Suprapubic skin (tissue), 4 donors: ENCODE data around the gene FDCSP. TPM values are rescaled to one million over a fixed set of nuclear protein-coding genes. Genes with fewer than 3 reads are reported as not detected.
"Not testable (repeated sequence)": the region's sequence is repeated elsewhere in the genome, so short reads cannot be mapped to it uniquely, and the experiment has no call there.

Experiments used
- DNase-seq, 2 donors: peaks; one replicate each; pipeline ENCODE4 v3.0.0-alpha.2; 2019; ENCODE audit warnings: low spot score in 2 of 2
- H3K27ac ChIP-seq: fragments of 200-600 bp; sonication (generic); one replicate; pipeline ENCODE4 v1.5.1; 2019
- H3K27me3 ChIP-seq: fragments of 200-600 bp; sonication (generic); one replicate; pipeline ENCODE4 v1.5.1; 2019
- H3K36me3 ChIP-seq: fragments of 200-600 bp; sonication (generic); one replicate; pipeline ENCODE4 v1.5.1; 2019
- H3K4me1 ChIP-seq: fragments of 200-600 bp; sonication (generic); one replicate; pipeline ENCODE4 v1.5.1; 2019
- H3K4me3 ChIP-seq: fragments of 200-600 bp; sonication (generic); one replicate; pipeline ENCODE4 v1.5.1; 2019; ENCODE audit warnings: mild to moderate bottlenecking
- H3K9me3 ChIP-seq: fragments of 200-600 bp; sonication (generic); one replicate; pipeline ENCODE4 v1.5.1; 2019
- CTCF ChIP-seq, 2 donors: fragments of 200-600 bp in 1 of 2; fragments of 450-650 bp in 1 of 2; sonication (generic) in 1 of 2; IDR thresholded peaks; one replicate each; pipeline ENCODE4 v1.5.1; 2016 to 2019; ENCODE audit warnings: antibody characterized with exemption in 2 of 2, mild to moderate bottlenecking in 1 of 2, moderate library complexity in 1 of 2
- EP300 ChIP-seq: sonication (generic); formaldehyde crosslinking; IDR thresholded peaks from one replicate; pipeline ENCODE4 v1.6.1; 2017; ENCODE audit warnings: antibody characterized with exemption
- POLR2A ChIP-seq, 2 donors: fragments of 450-650 bp; IDR thresholded peaks; one replicate each; pipeline ENCODE4 v1.6.1; 2017; ENCODE audit warnings: antibody characterized with exemption in 2 of 2, mild to moderate bottlenecking in 2 of 2, moderate library complexity in 2 of 2
- POLR2AphosphoS5 ChIP-seq, 3 donors: sonication (generic); formaldehyde crosslinking; IDR thresholded peaks; one replicate each; pipeline ENCODE4 v1.6.1; 2017; ENCODE audit warnings: antibody characterized with exemption in 3 of 3
- WGBS: methylation state at CpG from one replicate; pipeline ENCODE4 v1.1.5; 2018; 5-methylcytosine and 5-hydroxymethylcytosine counted together
- total RNA-seq, 4 donors: library from RNA; depleted of rRNA; stranded (reverse); fragments of >200 nt; gene quantifications; one replicate each; pipeline ENCODE4 v1.1.0, GENCODE V29; 2016

Gene FDCSP
- total RNA-seq, 4 donors from 2014 or later, result not detected

GRCh38 chr4:70239884-70240591, 14.1 kb downstream of the FDCSP start:
- DNase-seq, result no peak
- WGBS, result 76% methylated on average over 5 of the region's 5 CpGs
- Histone ChIP-seq H3K9me3 (no peaks in the 10 kb centered on the region), H3K4me1 (no peaks in the 10 kb centered on the region), H3K27me3 (no peaks in the 10 kb centered on the region), H3K4me3 (no peak overlapping the region), H3K36me3 (no peaks in the 10 kb centered on the region), H3K27ac (no peak overlapping the region)
- TF ChIP-seq POLR2A (IDR thresholded peaks at IDR 0.05) (no peak), POLR2AphosphoS5 (IDR thresholded peaks at IDR 0.05) (no peak), EP300 (no peak), CTCF (IDR thresholded peaks at IDR 0.05) (no peak)

- not testable (repeated sequence) for H3K9me3 ChIP-seq, H3K27ac ChIP-seq, H3K4me1 ChIP-seq, H3K36me3 ChIP-seq, H3K27me3 ChIP-seq, DNase-seq, H3K4me3 ChIP-seq
- 88% methylated on average over 3 of the region's 3 CpGs for WGBS
Measured at GRCh38 chr4:70242297-70242696, 16.4 kb downstream of the FDCSP start, which contains the start of gene CSN3. Gene CSN3 (plus strand): TSS chr4:70242597. CDS start chr4:70244820, 2,223 bp downstream.

GRCh38 chr4:70243091-70243490, 17.2 kb downstream of the FDCSP start:
- H3K4me1 ChIP-seq, result no peaks in the 10 kb centered on the region
- no peaks in the 10 kb centered on the region for H3K27me3 ChIP-seq
- no peak for DNase-seq
- 64% methylated on average over 4 of the region's 4 CpGs for WGBS
- no peak overlapping the region for H3K27ac ChIP-seq
- TF ChIP-seq CTCF (IDR thresholded peaks at IDR 0.05) (no peak), POLR2A (IDR thresholded peaks at IDR 0.05) (no peak), EP300 (no peak), POLR2AphosphoS5 (IDR thresholded peaks at IDR 0.05) (no peak)
- H3K4me3 ChIP-seq, result no peak overlapping the region
- no peaks in the 10 kb centered on the region for H3K9me3 ChIP-seq
- no peaks in the 10 kb centered on the region for H3K36me3 ChIP-seq

GRCh38 chr4:70251250-70251944, 25.5 kb downstream of the FDCSP start:
- Histone ChIP-seq H3K27me3 (no peaks in the 10 kb centered on the region), H3K9me3 (no peaks in the 10 kb centered on the region), H3K4me3 (no peak overlapping the region), H3K4me1 (no peaks in the 10 kb centered on the region), H3K27ac (no peak overlapping the region), H3K36me3 (no peaks in the 10 kb centered on the region)
- TF ChIP-seq CTCF (IDR thresholded peaks at IDR 0.05) (no peak), POLR2A (IDR thresholded peaks at IDR 0.05) (no peak), EP300 (no peak), POLR2AphosphoS5 (IDR thresholded peaks at IDR 0.05) (no peak)
- no peak for DNase-seq
- WGBS, result 89% methylated on average over 3 of the region's 3 CpGs

- H3K27ac ChIP-seq, result no peak overlapping the region
- no peak for DNase-seq
- WGBS, result 50% methylated on average over 1 of the region's 1 CpG
- TF ChIP-seq CTCF (IDR thresholded peaks at IDR 0.05), result no peak
- TF ChIP-seq POLR2AphosphoS5 (IDR thresholded peaks at IDR 0.05), result no peak
- no peak for TF ChIP-seq POLR2A (IDR thresholded peaks at IDR 0.05)
- no peak for TF ChIP-seq EP300
- no peaks in the 10 kb centered on the region for H3K27me3 ChIP-seq
- H3K9me3 ChIP-seq, result no peaks in the 10 kb centered on the region
- no peaks in the 10 kb centered on the region for H3K4me1 ChIP-seq
- H3K4me3 ChIP-seq, result no peak overlapping the region
- H3K36me3 ChIP-seq, result no peaks in the 10 kb centered on the region
Measured at GRCh38 chr4:70251945-70252277, 26.0 kb downstream of the FDCSP start.
